ENCODE data around the gene GPR35. TPM values are rescaled to one million over a fixed set of nuclear protein-coding genes. Genes with fewer than 3 reads are reported as not detected.
A peak's percentile ranks its signal among the peaks of the same experiment; 100 is the strongest.

The GPR35 gene
- total RNA-seq, 1 experiment from 2014 or later: 21.3 TPM

- no TSS peak for BruUV-seq (replicated peaks)
- no peak overlapping the region for H3K4me3 ChIP-seq (ENCODE audit: low read depth, low read length)
- intact Hi-C loops (cut with micrococcal nuclease; ENCODE audit: unreplicated experiment): no loop called here
- ChIA-PET POLR2A (no interaction called here), CTCF (no interaction called here)
- TF ChIP-seq, protein P1, sequence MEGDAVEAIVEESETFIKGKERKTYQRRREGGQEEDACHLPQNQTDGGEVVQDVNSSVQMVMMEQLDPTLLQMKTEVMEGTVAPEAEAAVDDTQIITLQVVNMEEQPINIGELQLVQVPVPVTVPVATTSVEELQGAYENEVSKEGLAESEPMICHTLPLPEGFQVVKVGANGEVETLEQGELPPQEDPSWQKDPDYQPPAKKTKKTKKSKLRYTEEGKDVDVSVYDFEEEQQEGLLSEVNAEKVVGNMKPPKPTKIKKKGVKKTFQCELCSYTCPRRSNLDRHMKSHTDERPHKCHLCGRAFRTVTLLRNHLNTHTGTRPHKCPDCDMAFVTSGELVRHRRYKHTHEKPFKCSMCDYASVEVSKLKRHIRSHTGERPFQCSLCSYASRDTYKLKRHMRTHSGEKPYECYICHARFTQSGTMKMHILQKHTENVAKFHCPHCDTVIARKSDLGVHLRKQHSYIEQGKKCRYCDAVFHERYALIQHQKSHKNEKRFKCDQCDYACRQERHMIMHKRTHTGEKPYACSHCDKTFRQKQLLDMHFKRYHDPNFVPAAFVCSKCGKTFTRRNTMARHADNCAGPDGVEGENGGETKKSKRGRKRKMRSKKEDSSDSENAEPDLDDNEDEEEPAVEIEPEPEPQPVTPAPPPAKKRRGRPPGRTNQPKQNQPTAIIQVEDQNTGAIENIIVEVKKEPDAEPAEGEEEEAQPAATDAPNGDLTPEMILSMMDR (IDR thresholded peaks at IDR 0.05; ENCODE audit: insufficient read depth in 1 of 2, low read depth in 1 of 2, low read length in 1 of 2, severe bottlenecking in 1 of 2, unreplicated experiment in 1 of 2): no peak
- no peaks in the 10 kb centered on the region for H3K27me3 Mint-ChIP-seq (ENCODE audit: insufficient read depth, unreplicated experiment)
- H3K27ac Mint-ChIP-seq (ENCODE audit: unreplicated experiment): no peak overlapping the region
- no peaks in the 10 kb centered on the region for H3K9me3 ChIP-seq
- H3K36me3 Mint-ChIP-seq (ENCODE audit: insufficient read depth, unreplicated experiment): peaks cover 14% of the 10 kb centered on the region
- H3K36me3 ChIP-seq (ENCODE audit: control insufficient read depth, insufficient read depth, low read length): peaks cover 2% of the 10 kb centered on the region; the same call in 1 of the 2 replicates
- H3K4me3 Mint-ChIP-seq (ENCODE audit: unreplicated experiment): no peak overlapping the region
- no peaks in the 10 kb centered on the region for H3K4me1 Mint-ChIP-seq (ENCODE audit: low read depth, unreplicated experiment)
- H3K27me3 ChIP-seq (replicated peaks; ENCODE audit: control insufficient read depth, insufficient read depth, low read length): no peaks in the 10 kb centered on the region
- H3K9me3 Mint-ChIP-seq (ENCODE audit: unreplicated experiment): no peaks in the 10 kb centered on the region
- no peak for DNase-seq
- no peaks in the 10 kb centered on the region for H3K4me1 ChIP-seq
Measured at GRCh38 chr2:240623531-240624010, 1.7 kb upstream of the GPR35 start.

DNA sequence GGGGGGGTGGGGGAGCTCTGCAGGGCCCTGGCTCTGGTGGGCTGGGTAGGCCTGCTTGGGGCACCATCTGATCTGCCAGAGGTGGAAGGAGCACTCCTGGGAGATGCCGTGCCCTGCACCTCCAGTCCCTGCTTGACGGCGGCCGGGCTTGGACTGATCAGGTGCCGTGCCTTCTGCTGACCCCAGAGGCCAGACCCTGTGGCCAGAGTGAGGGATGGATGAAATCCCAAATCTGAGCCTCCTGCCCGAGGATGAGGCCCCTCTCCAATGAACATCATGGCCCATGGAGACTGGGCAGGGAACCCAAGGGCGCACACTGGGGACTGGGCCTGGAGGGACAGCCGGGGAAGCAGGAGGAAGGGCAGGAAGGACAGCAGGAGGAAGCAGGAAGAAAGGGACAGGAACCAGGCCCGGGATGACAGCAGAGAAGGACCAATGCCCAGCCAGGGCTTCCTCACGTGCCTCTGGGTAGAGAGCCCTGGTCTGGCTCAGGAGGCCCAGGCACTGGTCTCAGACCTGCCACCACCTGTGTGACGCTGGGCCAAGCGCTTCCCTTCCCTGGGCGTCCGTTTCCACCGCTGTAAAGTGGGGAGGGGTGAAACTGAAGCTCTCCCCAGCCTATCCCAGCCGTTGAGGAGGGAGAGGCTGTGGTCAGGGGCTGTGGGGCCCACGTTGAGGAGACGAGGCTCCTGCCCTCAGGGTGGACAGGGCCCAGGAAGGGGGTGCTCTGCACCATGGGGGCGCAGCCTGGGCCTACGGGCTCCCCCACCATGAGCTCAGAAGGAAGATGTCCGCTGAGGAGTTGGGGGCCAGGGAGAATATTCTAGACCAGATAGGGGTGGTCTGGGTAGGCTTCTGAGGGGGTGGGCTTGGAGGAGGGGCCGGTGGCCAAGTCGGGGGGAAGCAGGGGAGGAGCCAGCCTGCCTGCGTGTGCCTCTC, 1.0 kb upstream of the GPR35 start:
- Mint-ChIP-seq H3K36me3 (ENCODE audit: insufficient read depth, unreplicated experiment) (peaks cover 7% of the 10 kb centered on the region), H3K27ac (ENCODE audit: unreplicated experiment) (no peak overlapping the region), H3K4me3 (ENCODE audit: unreplicated experiment) (no peak overlapping the region), H3K4me1 (ENCODE audit: low read depth, unreplicated experiment) (no peaks in the 10 kb centered on the region), H3K27me3 (ENCODE audit: insufficient read depth, unreplicated experiment) (no peaks in the 10 kb centered on the region), H3K9me3 (ENCODE audit: unreplicated experiment) (no peaks in the 10 kb centered on the region)
- intact Hi-C loops (cut with micrococcal nuclease; ENCODE audit: unreplicated experiment): no loop called here
- H3K4me1 ChIP-seq: no peaks in the 10 kb centered on the region
- H3K27me3 ChIP-seq (replicated peaks; ENCODE audit: control insufficient read depth, insufficient read depth, low read length): no peaks in the 10 kb centered on the region
- TF ChIP-seq, protein P1 (IDR thresholded peaks at IDR 0.05; ENCODE audit: insufficient read depth in 1 of 2, low read depth in 1 of 2, low read length in 1 of 2, severe bottlenecking in 1 of 2, unreplicated experiment in 1 of 2): no peak
- POLR2A ChIA-PET: no interaction called here
- no peak overlapping the region for H3K4me3 ChIP-seq (ENCODE audit: low read depth, low read length)
- no peaks in the 10 kb centered on the region for H3K9me3 ChIP-seq
- CTCF ChIA-PET: no interaction called here
- DNase-seq: no peak
- BruUV-seq (replicated peaks): no TSS peak
- H3K36me3 ChIP-seq (ENCODE audit: control insufficient read depth, insufficient read depth, low read length): peaks cover 2% of the 10 kb centered on the region; the same call in 1 of the 2 replicates

DNA sequence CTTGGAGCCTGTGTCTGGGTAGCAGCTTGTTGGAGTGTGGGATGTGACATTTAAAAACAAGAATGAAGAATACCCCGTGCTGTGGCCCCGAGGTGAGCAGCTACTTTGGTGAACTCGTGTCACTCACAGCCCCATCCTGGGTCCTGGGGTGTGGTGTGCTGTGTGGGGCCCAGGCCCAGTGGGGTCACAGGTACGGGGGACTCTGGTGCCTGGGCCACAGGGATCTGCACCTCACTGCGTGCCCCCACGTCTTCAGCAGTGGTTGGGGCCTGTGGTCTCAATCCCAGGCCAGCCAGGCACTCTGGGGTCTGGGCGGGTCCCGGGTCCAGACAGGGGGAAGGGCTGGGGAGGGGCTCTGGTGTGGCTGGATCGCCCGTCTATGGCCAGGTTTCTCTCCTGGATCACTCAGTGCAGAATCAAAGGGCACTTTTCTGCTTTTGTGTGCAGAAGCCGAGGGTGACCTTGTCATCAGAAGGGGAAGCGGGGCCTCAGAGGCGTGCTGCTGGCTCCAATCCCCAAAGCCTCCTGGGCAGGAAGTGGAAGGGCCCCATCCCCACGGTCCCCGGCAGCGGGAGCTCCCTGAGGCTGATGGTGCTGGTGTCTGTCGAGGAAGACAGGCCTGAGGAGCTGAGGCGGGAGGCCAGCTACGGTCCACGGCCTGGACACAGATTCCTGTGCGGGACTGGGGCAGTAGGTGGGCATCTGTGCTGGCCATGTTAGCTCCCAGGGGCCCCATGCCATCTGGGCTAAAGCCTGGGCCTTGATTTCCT, 1.4 kb downstream of the GPR35 start:
- CTCF ChIA-PET: no interaction called here
- intact Hi-C loops (cut with micrococcal nuclease; ENCODE audit: unreplicated experiment): no loop called here
- Mint-ChIP-seq H3K4me3 (ENCODE audit: unreplicated experiment) (no peak overlapping the region), H3K9me3 (ENCODE audit: unreplicated experiment) (no peaks in the 10 kb centered on the region), H3K36me3 (ENCODE audit: insufficient read depth, unreplicated experiment) (peaks cover 10% of the 10 kb centered on the region), H3K27me3 (ENCODE audit: insufficient read depth, unreplicated experiment) (no peaks in the 10 kb centered on the region), H3K4me1 (ENCODE audit: low read depth, unreplicated experiment) (no peaks in the 10 kb centered on the region), H3K27ac (ENCODE audit: unreplicated experiment) (no peak overlapping the region)
- Histone ChIP-seq H3K9me3 (no peaks in the 10 kb centered on the region), H3K4me3 (ENCODE audit: low read depth, low read length) (no peak overlapping the region), H3K27me3 (replicated peaks; ENCODE audit: control insufficient read depth, insufficient read depth, low read length) (no peaks in the 10 kb centered on the region), H3K36me3 (ENCODE audit: control insufficient read depth, insufficient read depth, low read length) (no peaks in the 10 kb centered on the region; the same call in none of the 2 replicates), H3K4me1 (no peaks in the 10 kb centered on the region)
- POLR2A ChIA-PET: no interaction called here
- no TSS peak for BruUV-seq (replicated peaks)
- peak in 1 of 2 experiments; percentile 30 for DNase-seq
- TF ChIP-seq, protein P1 (IDR thresholded peaks at IDR 0.05; ENCODE audit: insufficient read depth in 1 of 2, low read depth in 1 of 2, low read length in 1 of 2, severe bottlenecking in 1 of 2, unreplicated experiment in 1 of 2): no peak

Data from Caco-2 (cell line).